VCaP (cell line): ENCODE data around the gene GLYATL3.

Experiments
- H3K27ac ChIP-seq: fragments of 450-650 bp; 2 replicates; pipeline ENCODE4 v1.5.1; 2017
- TF ChIP-seq, protein P1 (sequence below): fragments of 450-650 bp; conservative IDR thresholded peaks from 2 replicates; pipeline ENCODE4 v1.5.1; 2017; ENCODE audit warnings: mild to moderate bottlenecking, moderate library complexity

GLYATL3 gene

DNA sequence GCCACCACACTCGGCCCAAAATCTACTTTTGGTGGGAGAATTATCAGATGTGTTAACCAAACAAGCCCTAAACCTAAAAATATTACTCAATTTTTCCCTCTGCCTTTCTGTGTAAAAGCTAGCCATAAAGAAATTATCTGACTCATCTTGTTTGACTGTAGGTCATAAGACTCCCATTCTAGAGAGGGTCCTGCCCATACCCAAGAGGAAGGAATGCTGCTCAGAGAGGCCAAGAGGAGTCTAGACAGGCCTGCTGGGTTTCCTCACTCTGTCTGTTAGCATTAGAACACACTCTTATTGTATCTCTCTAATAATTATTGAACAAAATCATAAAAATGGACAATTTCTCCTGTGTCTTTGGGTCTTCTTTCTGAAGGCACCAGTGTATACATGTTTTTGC lies 76.9 kb downstream of the GLYATL3 start:
- TF ChIP-seq, protein P1, sequence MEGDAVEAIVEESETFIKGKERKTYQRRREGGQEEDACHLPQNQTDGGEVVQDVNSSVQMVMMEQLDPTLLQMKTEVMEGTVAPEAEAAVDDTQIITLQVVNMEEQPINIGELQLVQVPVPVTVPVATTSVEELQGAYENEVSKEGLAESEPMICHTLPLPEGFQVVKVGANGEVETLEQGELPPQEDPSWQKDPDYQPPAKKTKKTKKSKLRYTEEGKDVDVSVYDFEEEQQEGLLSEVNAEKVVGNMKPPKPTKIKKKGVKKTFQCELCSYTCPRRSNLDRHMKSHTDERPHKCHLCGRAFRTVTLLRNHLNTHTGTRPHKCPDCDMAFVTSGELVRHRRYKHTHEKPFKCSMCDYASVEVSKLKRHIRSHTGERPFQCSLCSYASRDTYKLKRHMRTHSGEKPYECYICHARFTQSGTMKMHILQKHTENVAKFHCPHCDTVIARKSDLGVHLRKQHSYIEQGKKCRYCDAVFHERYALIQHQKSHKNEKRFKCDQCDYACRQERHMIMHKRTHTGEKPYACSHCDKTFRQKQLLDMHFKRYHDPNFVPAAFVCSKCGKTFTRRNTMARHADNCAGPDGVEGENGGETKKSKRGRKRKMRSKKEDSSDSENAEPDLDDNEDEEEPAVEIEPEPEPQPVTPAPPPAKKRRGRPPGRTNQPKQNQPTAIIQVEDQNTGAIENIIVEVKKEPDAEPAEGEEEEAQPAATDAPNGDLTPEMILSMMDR = no peak
- no peak overlapping the region for H3K27ac ChIP-seq
